Measurements from ENCODE around the gene SPINK4.

Gene SPINK4

DNA sequence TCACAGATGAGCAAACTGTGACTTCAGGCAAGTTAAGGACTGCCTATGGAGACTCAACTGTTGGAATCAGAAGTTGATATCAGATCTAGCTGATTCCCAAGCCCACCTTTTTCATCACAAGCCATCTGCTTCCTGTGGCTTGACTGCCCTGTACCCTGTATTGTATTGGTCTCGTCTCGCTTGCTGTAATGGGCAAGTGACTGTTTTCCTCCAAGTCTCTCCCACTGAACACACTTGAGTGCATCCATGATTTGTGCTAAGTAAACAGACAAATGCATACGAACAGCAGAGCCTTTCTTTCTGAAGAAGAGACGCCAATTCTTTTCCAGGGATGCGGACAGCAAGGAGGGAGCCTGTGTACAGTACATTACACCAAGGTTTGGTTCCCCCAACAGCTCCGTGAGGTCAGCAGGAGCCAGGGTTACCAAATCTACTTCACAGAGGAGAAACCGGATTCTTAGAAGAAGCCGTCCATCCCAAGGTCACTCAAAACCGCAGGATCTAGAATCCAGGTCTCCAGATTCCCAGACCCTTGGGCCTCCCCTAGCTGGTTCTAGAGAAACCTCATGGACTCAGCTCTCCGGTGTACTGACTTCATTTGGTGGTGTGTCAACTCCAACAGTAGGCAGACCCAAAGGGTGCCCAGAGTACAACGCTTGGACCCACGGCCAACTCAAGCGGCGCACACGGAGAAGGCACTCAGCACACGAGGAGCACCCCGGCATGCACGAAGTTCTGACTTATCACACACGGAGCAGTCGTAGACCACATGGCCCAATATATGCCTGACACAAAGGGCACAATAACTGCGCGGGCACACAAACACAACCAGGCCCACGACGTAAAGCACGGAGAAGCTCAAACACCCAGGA is 23.4 kb downstream of the SPINK4 start:
- DNase-seq = no peak

DNA sequence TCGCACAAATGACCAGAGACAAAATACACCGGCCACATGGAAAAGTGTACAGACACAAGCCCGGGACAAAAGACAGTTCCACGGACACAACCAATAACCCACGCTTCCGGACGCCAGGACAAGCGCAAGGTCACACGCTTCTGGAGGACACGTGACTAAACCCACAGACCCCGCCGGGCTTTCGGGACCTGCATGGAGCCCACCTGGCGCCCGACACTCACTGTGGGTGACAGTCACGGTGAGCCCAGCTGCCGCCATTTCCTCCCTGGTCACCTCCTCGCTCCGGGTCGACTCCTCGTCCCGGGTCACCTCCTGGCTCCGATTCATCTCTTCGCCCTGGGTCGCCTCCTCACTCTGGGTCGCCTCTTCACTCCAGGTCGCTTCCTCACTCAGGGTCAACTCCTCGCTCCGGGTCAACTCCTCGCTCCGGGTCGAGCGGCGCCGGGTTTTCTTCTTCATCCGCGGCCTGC is 24.1 kb downstream of the SPINK4 start:
- peak; percentile 60 for DNase-seq

DNA sequence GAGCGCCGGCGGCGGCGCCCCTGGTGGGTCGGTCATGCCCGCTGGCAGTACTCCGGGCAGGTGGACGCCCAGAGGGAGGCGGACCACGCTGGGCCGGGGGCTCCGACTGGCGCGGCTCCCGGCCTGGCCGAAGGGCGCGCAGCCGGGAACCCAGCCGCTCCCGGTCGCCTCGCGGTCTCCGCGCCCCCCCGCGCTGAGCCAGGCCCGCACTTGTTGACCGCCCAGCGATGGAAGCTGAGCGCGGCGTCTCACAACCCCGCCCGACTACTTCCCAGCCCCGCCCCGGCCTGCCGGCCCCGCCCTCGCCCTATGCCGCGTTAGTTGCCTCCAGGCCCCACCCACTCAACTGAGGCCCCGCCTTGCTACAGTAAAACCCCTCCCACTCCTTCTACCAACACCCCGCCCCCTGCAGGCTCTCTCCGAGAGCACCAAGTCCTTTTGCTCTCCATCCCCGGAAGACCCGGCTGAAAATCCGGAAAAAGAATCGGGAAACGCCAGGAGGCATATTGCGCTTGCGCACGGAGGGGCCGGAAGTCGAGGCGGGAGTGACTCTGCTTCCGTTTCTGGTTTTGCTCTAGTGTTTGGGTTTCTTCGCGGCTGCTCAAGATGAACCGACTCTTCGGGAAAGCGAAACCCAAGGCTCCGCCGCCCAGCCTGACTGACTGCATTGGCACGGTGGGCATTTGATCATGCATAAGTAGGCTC is 24.7 kb downstream of the SPINK4 start, which contains the start of the genes BAG1 and CHMP5:
BAG1 (minus strand) TSS at position 236 of the 705 bp plus-strand sequence.
CHMP5 (plus strand) TSS at position 577 of the 705 bp plus-strand sequence; CDS start at position 607, 30 bp downstream.
- DNase-seq = peak; percentile 100

DNA sequence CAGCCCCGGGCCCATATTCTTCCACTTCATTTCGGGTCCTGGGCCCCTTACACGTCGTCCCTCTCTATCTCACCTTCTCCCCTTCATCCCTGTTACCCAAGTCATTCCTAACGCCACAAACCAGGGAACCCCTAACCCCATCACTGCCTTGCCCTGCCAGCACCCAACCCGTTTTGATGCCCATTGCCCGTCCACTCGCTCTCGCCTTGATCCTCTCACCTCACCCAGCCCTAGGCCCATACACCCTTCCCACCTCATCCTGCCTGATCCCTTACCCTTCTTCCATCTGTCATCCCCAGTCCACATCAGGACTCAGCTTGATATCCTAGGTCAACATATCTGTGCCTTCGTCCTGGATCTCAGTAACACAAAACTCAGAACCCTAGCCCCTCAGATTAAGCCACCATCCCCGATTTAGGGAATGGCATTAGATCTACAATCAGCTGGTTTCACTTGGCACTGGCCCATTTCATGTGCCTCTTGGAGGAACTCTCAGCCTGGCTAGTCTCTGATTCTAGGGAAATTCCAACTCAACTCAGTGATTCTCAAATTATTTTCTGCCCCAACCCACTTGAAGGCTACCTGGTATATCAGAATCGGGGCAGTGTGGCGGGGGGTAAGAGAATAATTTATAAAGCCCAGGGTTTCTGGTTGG is 25.4 kb downstream of the SPINK4 start:
- no peak for DNase-seq

DNA sequence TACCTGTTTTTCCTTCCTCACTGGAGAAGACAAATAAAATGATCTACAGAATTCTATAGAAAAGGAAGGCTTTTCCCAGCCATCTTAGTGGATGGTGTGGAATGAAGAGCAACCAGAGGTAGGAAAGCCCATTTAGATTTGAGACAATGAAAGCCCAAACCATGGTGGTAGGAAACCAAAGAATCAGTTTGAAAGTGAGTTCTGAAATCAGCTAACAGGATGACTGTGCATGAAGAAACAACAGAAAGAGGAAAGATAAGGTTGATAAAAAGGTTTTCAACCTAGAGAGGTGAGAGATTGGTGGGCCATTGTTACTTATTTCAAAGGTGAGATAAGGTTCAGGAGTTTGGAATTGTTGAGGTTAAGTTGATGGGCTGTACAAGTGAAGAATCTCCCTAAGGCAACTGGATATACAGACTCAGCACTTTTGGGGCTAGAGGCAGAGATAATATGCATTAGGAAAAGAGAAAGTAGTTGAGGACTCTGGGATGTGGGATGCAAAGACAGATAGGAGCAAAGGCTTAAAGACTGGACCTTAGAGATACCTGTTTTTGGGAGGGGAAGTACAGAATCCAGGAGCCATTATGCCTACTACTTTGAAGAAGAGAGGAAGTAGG is 27.3 kb downstream of the SPINK4 start:
- DNase-seq = no peak

DNA sequence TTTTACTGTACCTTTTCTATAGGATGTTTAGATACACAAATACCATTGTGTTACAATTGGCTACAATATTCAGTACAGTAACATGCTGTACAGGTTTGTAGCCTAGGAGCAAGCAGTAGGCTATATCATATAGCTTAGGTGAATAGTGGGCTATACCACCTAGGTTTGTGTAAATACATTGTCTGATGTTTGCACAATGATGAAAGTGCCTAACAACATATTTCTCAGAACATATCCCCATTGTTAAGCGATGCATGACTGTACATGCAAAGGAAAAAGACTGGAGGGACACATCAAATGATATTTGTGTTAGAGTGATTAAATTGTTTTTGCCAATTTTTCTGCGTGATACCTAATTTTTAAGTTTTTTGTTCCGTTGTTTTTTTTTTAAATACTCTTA is 30.2 kb downstream of the SPINK4 start:
- no peak for DNase-seq

DNA sequence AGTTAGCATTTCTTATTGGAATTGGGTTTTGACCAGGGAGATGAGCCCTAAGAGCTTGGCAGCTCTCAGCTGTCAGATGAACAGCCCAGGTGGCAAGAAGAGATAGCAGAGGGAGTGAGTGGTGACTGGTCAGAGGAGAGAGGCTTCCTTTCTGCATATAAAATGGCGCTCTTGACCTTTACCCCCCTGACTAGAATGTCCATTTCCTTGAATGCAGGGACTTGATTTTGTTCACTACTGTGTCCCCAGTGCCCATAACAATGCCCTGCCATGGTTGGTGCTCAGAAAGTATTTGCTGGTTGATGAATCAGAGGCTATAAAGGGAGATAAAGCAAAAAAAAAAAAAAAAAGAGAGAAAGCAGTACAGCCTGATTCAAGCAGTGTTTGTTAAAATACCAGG is 32.1 kb downstream of the SPINK4 start:
- no peak for DNase-seq

DNA sequence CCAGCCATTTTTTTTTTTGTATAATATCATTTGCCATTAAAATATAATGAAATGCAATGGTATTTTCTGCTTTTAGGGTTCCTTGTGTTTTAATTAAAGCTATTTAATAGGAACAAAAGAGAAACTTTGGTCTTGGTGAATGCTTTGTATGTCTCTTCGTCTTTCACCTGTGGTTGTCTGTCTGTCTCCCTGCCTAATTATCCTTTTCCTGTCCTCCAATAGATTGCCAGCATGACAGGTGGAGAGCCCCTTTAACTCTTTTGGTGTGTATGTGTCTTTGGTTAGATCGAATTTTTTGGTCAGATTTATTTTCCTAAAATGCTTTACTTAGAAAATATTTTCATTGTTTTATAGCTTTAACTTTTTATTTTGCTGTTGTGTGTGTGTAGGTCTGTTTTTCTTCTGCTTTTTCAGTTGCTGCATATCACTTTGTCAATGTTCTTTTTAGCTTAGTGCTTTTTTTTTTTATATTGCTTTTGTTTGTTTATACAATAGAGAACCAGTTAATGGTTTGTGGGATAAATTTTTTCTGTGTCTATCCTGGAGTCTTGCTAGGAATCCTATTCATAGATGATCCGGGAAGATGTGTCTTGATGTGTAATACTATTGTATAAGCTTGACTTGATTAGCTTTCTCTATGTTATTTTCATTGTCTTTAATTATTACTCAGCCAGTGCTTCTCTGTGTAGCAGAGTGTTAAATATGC is 33.5 kb downstream of the SPINK4 start:
- no peak for DNase-seq

DNA sequence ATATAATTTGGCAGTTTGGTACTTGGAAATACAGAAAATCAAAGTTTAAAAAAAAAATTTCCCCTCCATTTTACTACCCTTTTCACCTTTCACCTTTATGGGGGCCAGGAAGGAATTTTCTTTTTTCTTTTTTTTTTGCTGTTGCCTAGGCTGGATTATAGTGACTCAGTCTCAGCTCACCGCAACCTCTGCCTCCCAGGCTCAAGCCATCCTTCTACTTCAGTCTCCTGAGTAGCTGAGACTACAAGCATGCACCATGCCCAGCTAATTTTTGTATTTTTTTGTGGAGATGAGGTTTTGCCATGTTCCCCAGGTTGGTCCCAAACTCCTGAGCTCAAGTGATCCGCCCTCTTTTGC is 34.0 kb downstream of the SPINK4 start:
- no peak for DNase-seq

DNA sequence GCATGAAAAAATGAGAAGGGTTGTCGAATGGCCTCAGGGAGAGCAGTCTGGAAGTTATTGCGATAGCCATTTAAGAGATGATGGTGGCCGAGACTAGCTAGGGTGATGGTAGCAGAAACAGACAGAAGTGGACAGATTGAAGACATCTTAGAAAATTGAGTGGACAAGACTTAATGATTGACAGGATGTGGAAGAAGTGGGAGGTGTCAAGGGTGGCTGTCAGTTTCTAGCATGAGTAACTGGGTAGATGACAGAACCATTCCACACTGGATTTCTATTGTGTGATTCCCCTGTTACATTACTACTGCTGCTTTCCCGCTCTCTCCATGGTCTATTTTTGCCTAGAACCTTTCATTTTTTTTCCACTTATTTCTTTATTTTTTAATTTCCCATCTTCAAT is 37.5 kb downstream of the SPINK4 start:
- DNase-seq = no peak

DNA sequence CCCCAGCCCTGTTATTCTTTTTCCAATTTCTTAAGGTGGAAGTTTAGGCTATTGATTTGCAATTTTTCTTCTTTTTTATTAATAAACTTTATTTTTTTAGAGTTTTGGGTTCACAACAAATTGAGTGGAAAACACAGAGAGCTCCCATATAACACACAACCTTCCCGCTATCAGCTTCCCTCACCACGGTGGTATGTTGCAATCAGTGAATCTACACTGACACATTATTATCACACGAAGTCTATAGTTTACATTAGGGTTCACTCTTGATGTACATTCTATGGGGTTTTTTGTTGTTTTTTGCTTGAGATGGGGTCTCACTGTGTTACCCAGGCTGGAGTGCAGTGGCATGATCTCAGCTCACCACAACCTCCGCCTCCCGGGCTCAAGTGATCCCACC is 45.5 kb downstream of the SPINK4 start:
- DNase-seq = no peak

DNA sequence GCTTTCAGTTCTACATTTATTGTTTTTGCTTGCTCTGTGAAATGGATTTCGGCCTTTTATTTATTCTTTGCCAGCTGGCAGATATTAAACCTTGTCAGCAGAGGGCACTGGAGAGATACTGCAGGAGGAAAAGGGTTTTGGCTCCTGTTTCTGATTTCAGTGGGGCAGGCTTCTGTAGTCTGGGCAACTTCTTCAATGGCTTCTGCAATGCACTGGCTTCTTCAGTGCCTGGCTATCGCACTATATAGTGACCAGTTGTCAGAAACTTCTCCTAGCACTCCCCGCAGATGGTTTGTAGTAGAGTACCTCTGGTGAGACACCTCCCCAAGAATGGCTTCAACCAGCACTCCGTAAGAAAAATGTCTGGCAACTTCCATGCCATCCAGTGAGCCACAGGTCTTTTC is 47.1 kb downstream of the SPINK4 start:
- peak; percentile 58 for DNase-seq

DNA sequence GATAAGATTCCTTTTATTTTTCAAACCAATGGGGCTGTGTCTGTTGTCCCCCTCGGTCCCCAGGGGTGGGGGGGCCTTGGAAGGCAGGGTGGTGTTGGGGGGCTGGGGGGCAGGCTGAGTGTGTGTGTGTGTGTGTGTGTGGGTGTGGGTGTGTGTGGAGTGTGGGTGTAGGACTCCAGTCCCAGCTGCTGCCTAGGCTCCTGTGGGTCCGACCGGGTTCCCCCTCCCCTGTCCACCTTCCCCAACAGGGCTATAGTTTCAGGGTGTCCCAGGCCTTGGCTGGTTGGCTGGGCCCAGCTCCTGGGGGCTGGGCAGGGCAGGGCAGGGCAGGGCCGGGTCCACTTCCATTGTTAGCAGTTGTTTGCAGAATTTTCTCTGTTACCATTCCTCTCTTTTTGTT is 48.3 kb downstream of the SPINK4 start:
- no peak for DNase-seq

DNA sequence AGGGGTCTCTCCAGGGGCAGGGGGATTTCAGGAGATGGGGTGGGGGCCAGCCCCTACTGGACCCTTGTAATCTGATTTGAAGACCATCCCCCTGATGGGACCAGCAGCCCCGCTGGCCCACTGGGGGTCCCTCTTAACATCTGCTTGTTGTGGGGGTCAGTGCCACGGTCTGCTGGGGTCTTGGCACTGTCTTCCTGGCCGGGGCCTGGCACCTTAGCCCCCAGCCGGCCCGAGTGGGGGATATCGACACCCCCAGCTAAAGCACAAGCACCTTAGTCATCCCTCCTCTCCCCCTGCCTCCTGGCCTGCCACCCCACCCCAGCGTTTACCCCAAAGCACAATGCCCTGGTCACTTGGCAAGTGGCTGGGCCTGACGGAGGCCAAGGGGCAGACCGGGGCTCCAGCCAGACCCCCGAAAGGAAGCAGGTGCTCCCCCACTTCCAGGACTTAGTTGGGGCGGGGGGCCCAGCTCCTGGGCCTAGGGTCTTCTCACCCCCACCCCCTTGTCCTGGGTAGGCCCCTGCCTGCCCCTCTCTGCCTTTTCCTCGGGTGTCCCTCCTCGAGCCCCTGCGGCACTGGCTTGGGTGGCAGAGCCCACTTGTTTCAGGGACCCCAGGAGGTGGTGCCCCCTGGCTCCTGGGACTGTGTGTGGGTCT is 49.0 kb downstream of the SPINK4 start:
- no peak for DNase-seq

DNA sequence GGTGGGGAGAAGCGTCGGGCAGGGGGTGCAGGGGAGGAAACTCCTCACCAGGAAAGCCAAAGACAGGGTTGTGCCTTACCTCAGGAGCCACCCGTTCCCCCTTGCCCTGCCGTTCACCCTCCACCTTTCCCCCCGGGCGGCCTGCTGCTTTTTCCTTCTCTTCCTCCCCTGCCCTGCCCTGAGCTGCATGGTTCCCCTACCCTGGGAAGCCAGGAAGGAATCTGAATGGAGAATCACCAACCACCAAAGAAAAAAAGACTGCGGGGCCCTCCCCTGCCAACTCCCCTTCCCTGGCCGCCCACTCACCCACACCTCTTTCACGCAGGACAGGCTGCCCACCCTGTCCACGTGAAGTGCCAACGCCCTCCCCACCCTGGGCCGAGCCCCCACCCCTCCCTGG is 49.5 kb downstream of the SPINK4 start:
- peak; percentile 54 for DNase-seq

DNA sequence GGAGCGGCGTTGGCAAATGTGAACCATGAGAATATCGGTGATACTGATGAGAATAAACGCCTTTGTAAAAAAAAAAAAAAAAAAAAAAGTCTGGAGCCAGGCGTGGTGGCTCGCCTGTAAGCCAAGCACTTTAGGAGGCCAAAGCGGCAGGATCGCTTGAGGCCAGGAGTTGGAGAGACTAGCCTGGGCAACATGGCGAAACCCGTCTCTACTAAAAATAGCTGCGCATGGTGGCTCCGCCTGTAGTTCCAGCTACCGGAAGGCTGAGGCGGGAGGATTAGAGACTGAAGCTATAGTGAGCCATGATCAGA is 49.9 kb downstream of the SPINK4 start:
- no peak for DNase-seq

DNA sequence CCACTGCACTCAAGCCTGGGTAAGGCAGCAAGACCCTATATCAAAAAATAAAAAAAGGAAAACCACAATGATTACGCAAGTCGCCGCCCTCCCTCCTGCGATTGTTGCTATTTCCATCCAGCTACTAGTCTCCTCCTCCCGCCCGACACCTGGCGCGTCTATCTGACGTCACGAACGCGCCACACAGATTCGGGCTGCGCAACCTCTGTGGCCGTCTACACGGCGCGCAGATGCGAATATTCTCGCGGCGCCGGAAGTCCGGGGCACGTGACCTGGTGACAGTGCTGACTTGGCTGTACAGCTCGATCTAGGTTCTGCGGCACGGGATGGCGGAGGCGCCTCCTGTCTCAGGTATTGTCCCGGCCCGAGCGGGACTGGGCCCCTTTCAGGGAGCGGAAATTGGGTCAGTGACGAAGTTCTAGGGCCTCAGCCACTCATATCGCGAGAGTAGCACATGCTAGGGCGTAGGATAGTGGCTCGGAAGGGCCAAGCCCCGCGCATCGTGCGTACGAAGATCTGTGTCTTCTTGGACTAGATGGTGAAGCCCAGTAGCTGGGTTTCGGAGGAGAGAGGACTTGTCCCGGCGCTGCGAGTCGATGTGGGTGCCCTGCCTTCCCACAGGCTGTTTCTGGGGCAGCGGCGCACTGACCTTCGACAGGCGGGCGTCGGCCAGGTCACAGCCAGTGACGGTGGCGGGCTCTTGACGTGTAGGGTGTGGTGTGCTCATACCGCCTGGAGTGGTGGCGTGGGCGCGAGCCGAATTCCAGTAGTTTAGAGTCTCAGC is 50.5 kb downstream of the SPINK4 start, which contains the start of gene NFX1:
NFX1 (plus strand) TSS at position 270 of the 784 bp plus-strand sequence; CDS start at position 327, 57 bp downstream.
- peak; percentile 99 for DNase-seq

DNA sequence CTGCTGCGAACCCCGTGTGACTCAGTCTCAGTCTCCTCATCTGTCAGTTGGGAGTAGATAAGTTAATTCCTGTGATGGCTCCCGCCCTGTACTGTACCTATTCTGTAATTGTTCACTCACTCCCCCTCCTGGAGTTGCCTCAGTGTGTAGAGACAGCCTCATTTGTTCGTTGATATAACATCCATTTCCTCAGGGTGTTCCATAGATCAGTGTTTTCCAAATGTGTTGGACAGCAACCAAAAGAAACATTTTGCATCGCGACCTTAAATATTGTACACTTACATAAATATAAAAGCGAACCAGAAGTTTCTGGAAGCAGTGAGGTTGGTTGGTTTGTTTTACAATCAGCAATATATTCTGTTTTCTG is 51.0 kb downstream of the SPINK4 start:
- DNase-seq = no peak

DNA sequence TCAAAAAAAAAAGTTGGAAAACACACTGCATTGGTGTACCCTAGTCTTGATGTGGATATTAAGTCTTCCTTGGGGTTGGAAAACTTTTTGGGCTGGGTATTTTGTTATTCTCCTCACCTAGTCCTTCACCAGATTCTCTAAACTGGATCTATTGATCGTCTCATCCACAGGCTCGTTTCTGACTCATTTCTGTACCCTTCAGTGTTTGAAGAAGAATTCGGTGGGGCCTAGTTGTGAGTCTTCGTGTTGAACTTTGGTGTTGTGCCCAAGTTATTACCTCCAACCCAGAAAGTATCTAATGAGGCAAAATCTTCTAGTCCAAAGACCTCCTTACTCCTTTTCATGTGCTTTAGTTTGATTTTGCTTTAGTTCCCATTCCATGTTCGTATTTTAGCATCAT is 51.9 kb downstream of the SPINK4 start:
- no peak for DNase-seq

DNA sequence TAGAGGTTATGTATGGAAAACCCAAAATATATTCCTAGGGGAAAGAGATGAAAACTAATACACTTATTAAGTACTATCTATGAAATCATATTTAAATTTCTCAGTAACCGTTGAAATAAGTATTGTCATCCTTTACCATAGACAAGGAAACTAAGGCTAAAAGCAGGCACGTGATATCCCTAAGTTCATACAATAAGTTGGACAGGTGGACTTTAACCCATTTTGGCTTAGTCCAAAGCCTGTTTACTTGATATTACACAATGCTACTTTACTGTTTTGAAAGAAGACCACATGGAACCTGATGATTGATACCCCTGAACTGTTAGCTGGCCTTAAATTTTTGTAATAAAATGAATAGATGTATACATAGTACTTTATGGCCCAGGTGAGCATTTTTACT is 53.8 kb downstream of the SPINK4 start:
- DNase-seq = no peak
